Chondrocyte (in vitro differentiated cells): ENCODE measurements around the gene KLHL20. TPM values are rescaled to one million over a fixed set of nuclear protein-coding genes. Genes with fewer than 3 reads are reported as not detected.
"Not testable (repeated sequence)": the region's sequence is repeated elsewhere in the genome, so short reads cannot be mapped to it uniquely, and the experiment has no call there.

Experiments used
- DNase-seq: peaks from one replicate; pipeline ENCODE4 v3.0.0; 2021; ENCODE audit warnings: mixed read lengths, low spot score
- H3K27ac Mint-ChIP-seq: one replicate; pipeline ENCODE4 v1.8.0; 2021; ENCODE audit warnings: mild to moderate bottlenecking, moderate library complexity, mixed read lengths; ENCODE audit not compliant: unreplicated experiment
- H3K27me3 Mint-ChIP-seq: 2 replicates; pipeline ENCODE4 v1.8.0; 2021; ENCODE audit warnings: low read depth, mixed read lengths
- H3K36me3 Mint-ChIP-seq: 2 replicates; pipeline ENCODE4 v1.8.0; 2021; ENCODE audit warnings: low read depth, mixed read lengths
- H3K4me1 Mint-ChIP-seq: 2 replicates; pipeline ENCODE4 v1.8.0; 2021; ENCODE audit warnings: low read depth, mild to moderate bottlenecking, mixed read lengths
- H3K4me3 Mint-ChIP-seq: one replicate; pipeline ENCODE4 v1.8.0; 2021; ENCODE audit warnings: mild to moderate bottlenecking, moderate library complexity, mixed read lengths; ENCODE audit not compliant: unreplicated experiment
- H3K9me3 Mint-ChIP-seq: 2 replicates; pipeline ENCODE4 v1.8.0; 2021; ENCODE audit warnings: low read depth, mixed read lengths
- total RNA-seq: library from RNA; stranded (reverse); gene quantifications from 3 replicates; pipeline ENCODE4 v1.2.1, GENCODE V29; 2021
- TF ChIP-seq, protein P1 (sequence below): fragments of 200-600 bp; sonication (generic); IDR thresholded peaks from 2 replicates; pipeline ENCODE4 v1.5.0; 2021; ENCODE audit warnings: antibody characterized with exemption, mild to moderate bottlenecking, moderate library complexity

Gene KLHL20
- total RNA-seq, 1 donor from 2014 or later: 29.2 TPM

DNA sequence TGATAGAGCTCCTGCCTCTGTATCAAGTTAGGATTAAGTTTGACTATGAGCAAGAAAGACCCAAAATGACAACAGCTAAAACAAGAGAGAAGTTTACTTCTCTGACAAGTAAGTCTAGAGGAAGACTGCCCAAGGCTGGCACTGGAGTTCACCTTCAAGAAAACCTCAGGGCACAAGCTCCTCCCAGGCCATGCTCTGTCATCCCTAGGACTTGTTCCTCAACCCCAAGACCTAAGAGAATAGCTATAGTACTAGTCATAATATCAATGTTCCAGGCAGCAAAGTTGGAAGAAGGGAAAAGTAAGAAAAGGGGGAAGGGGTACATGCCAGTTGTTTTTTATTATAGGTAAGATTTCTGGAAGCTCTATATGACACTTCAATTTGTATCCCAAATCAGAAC is 83.3 kb downstream of the KLHL20 start:
- TF ChIP-seq, protein P1, sequence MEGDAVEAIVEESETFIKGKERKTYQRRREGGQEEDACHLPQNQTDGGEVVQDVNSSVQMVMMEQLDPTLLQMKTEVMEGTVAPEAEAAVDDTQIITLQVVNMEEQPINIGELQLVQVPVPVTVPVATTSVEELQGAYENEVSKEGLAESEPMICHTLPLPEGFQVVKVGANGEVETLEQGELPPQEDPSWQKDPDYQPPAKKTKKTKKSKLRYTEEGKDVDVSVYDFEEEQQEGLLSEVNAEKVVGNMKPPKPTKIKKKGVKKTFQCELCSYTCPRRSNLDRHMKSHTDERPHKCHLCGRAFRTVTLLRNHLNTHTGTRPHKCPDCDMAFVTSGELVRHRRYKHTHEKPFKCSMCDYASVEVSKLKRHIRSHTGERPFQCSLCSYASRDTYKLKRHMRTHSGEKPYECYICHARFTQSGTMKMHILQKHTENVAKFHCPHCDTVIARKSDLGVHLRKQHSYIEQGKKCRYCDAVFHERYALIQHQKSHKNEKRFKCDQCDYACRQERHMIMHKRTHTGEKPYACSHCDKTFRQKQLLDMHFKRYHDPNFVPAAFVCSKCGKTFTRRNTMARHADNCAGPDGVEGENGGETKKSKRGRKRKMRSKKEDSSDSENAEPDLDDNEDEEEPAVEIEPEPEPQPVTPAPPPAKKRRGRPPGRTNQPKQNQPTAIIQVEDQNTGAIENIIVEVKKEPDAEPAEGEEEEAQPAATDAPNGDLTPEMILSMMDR: no peak

DNA sequence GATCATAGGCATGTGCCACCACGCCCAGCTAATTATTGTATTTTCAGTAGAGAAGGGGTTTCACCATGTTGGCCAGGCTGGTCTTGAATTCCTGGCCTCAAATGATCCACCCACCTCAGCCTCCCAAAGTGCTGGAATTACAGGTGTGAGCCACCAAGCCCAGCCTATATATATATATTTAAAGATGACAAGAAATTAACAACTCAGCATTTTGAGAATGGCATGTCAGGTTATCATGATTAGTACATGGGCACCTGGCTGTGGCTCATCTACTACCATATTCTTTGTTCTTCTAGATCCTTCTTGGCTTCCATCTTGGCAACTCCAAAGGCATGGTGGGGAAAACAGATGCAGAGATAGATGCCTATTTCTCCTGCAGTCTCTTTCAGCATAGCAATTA is 85.2 kb downstream of the KLHL20 start:
- H3K27ac Mint-ChIP-seq, H3K27me3 Mint-ChIP-seq, H3K4me3 Mint-ChIP-seq, H3K9me3 Mint-ChIP-seq, DNase-seq, H3K36me3 Mint-ChIP-seq, H3K4me1 Mint-ChIP-seq: not testable (repeated sequence)

More for the DNA sequence above, 83.3 kb downstream of the KLHL20 start:
- H3K4me3 Mint-ChIP-seq: no peak overlapping the region
- H3K36me3 Mint-ChIP-seq: peaks cover 7% of the 10 kb centered on the region
- H3K4me1 Mint-ChIP-seq: no peaks in the 10 kb centered on the region
- no peaks in the 10 kb centered on the region for H3K27me3 Mint-ChIP-seq
- no peak overlapping the region for H3K27ac Mint-ChIP-seq
- DNase-seq: no peak
- peaks cover 5% of the 10 kb centered on the region for H3K9me3 Mint-ChIP-seq

DNA sequence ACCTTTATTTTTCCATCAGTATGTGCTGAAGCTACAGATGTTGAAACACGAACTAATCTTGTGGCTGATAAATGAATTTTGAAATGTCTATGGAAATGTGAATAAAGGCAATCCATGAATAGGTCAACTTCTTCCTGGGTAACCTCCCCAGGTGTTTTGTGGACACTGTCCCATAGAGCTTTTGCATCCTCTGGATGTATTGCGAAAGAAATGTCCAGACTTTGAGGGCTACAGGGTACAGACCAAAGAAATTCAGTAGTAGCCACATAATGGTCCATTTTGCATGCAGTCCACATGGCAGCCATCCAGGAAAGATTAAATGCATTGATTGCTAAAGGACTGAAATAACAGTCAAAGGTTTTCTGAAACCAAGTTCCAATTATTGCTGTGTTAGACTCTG is 88.2 kb downstream of the KLHL20 start:
- no peaks in the 10 kb centered on the region for H3K27me3 Mint-ChIP-seq
- H3K36me3 Mint-ChIP-seq: peaks cover 8% of the 10 kb centered on the region
- no peaks in the 10 kb centered on the region for H3K4me1 Mint-ChIP-seq
- H3K4me3 Mint-ChIP-seq: no peak overlapping the region
- H3K9me3 Mint-ChIP-seq: no peaks in the 10 kb centered on the region
- H3K27ac Mint-ChIP-seq: no peak overlapping the region
- no peak for DNase-seq
- TF ChIP-seq, protein P1: no peak

DNA sequence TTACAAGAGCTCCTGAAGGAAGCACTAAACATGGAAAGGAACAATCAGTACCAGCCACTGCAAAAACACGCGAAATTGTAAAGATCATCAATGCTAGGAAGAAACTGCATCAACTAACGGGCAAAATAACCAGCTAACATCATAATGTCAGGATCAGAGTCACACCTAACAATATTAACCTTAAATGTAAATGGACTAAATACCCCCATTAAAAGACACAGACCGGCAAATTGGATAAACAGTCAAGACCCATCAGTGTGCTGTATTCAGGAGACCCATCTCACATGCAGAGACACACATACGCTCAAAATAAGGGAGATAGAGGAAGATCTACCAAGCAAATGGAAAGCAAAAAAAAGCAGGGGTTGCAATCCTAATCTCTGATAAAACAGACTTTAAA is 98.9 kb downstream of the KLHL20 start:
- H3K36me3 Mint-ChIP-seq: peaks cover 16% of the 10 kb centered on the region
- not testable (repeated sequence) for DNase-seq, H3K4me3 Mint-ChIP-seq, H3K27ac Mint-ChIP-seq, H3K4me1 Mint-ChIP-seq, H3K27me3 Mint-ChIP-seq
- H3K9me3 Mint-ChIP-seq: peaks cover 22% of the 10 kb centered on the region

DNA sequence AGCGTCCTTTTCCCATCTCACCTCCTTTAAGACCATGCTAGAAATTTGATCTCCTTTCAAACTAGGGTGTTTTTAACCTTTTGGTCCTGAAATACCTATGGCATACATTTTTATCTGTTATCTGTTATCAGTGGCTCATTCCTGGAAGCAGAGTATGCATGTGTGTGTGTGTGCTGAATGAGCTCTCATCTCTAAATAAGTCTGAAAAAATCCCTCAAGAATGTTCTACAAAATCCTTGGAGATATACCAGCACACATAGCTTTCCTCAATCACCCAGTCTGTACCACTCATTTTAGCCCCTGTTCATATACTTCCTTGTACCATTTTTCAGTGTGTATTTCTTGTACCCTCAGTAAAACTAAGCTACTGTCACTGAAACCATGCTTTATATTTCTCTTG is 103.7 kb downstream of the KLHL20 start:
- no peak for DNase-seq
- Mint-ChIP-seq H3K27me3 (no peaks in the 10 kb centered on the region), H3K4me3 (no peak overlapping the region), H3K9me3 (peaks cover 13% of the 10 kb centered on the region), H3K4me1 (peaks cover 29% of the 10 kb centered on the region), H3K27ac (no peak overlapping the region), H3K36me3 (peaks cover 5% of the 10 kb centered on the region)
- TF ChIP-seq, protein P1: no peak

GRCh38 chr1:173821680-173822079 is 106.9 kb downstream of the KLHL20 start:
- Mint-ChIP-seq H3K4me1 (peaks cover 43% of the 10 kb centered on the region), H3K9me3 (no peaks in the 10 kb centered on the region), H3K27me3 (no peaks in the 10 kb centered on the region), H3K27ac (no peak overlapping the region), H3K4me3 (no peak overlapping the region), H3K36me3 (peaks cover 2% of the 10 kb centered on the region)
- TF ChIP-seq, protein P1: no peak
- DNase-seq: no peak
